Ectodermal cell (in vitro differentiated cells): ENCODE data around the gene FBXL17.

Experiments
- H3K27ac ChIP-seq: 2 replicates; pipeline ENCODE4 v1.7.0; 2013; ENCODE audit warnings: mild to moderate bottlenecking, low read depth, low read length; ENCODE audit not compliant: insufficient read depth, poor library complexity, severe bottlenecking
- H3K27me3 ChIP-seq: 2 replicates; pipeline ENCODE4 v1.7.0; 2013; ENCODE audit warnings: mild to moderate bottlenecking, low read length; ENCODE audit not compliant: insufficient read depth, control insufficient read depth, poor library complexity, severe bottlenecking
- H3K36me3 ChIP-seq: one replicate; pipeline ENCODE4 v1.7.0; 2013; ENCODE audit warnings: low read length; ENCODE audit not compliant: control insufficient read depth, insufficient read depth
- H3K4me1 ChIP-seq: one replicate; pipeline ENCODE4 v1.7.0; 2013; ENCODE audit warnings: low read length; ENCODE audit not compliant: control insufficient read depth, insufficient read depth
- H3K4me3 ChIP-seq: 2 replicates; pipeline ENCODE4 v1.7.0; 2013; ENCODE audit warnings: low read depth, low read length, control low read depth; ENCODE audit not compliant: insufficient read depth
- H3K9me3 ChIP-seq: 2 replicates; pipeline ENCODE4 v1.7.0; 2013; ENCODE audit warnings: mild to moderate bottlenecking, low read length, moderate library complexity; ENCODE audit not compliant: control insufficient read depth
- WGBS, 2 experiments: methylation state at CpG; one replicate each; pipeline ENCODE4 v1.1.7; 2013; ENCODE audit warnings: missing lambda C conversion rate in 2 of 2; 5-methylcytosine and 5-hydroxymethylcytosine counted together

FBXL17 gene

DNA sequence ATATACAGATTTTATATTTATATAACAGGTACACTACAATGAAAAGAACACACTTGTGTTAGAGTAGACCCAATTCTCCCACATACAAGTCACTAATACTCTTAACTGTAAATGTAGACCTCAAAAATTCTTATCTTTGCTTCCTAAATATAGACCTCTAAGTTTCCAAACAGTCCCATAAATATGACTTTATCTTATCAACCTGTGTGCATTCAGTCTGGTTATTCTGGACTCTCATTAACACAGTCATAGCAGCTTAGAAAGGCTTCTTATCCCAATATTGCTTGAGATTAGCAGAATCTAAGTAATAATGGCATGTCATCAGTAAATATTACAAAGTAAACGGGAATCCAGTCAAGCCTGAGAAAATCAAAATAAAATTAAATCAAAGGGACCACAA is 161.1 kb downstream of the FBXL17 start:
- Histone ChIP-seq H3K27ac (no peak overlapping the region), H3K36me3 (no peaks in the 10 kb centered on the region), H3K9me3 (no peaks in the 10 kb centered on the region), H3K4me3 (no peak overlapping the region), H3K27me3 (no peaks in the 10 kb centered on the region), H3K4me1 (no peaks in the 10 kb centered on the region)
- 82 to 100% methylated on average over 1 of the region's 1 CpG for WGBS, 2 experiments

- Histone ChIP-seq H3K27ac (no peak overlapping the region), H3K27me3 (no peaks in the 10 kb centered on the region), H3K4me3 (no peak overlapping the region), H3K9me3 (no peaks in the 10 kb centered on the region), H3K4me1 (no peaks in the 10 kb centered on the region), H3K36me3 (no peaks in the 10 kb centered on the region)
- 86 to 91% methylated on average over 4 of the region's 4 CpGs for WGBS, 2 experiments
Observed at GRCh38 chr5:108216890-108217289, 165.0 kb downstream of the FBXL17 start.

DNA sequence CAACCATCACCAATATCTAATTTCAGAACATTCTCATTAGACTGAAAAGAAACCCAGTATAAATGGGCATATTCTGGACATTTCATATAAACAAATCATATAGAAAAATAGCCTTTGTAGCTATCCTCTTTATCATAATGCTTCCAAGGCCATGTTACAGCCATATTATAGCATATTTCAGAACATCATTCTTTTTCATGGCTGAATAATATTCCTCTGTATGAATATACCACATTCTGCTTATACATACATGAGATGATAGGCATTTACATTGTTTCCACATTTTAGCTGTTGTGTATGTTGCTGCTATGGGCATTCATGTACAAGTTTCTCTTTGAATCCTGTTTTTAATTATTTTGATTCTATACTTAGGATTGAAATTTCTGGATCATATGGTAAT is 167.0 kb downstream of the FBXL17 start:
- no peaks in the 10 kb centered on the region for H3K27me3 ChIP-seq
- H3K27ac ChIP-seq, result no peak overlapping the region
- no peak overlapping the region for H3K4me3 ChIP-seq
- H3K9me3 ChIP-seq, result no peaks in the 10 kb centered on the region
- H3K36me3 ChIP-seq, result no peaks in the 10 kb centered on the region
- no peaks in the 10 kb centered on the region for H3K4me1 ChIP-seq

- 34 to 45% methylated on average over 3 of the region's 3 CpGs for WGBS, 2 experiments
- no peak overlapping the region for H3K4me3 ChIP-seq
- H3K27me3 ChIP-seq, result no peaks in the 10 kb centered on the region
- H3K36me3 ChIP-seq, result no peaks in the 10 kb centered on the region
- H3K4me1 ChIP-seq, result no peaks in the 10 kb centered on the region
- H3K9me3 ChIP-seq, result no peaks in the 10 kb centered on the region
- H3K27ac ChIP-seq, result peak overlapping the region; percentile 50
Observed at GRCh38 chr5:108212775-108213346, 169.0 kb downstream of the FBXL17 start.

GRCh38 chr5:108206707-108207106 is 175.2 kb downstream of the FBXL17 start:
- Histone ChIP-seq H3K4me1 (no peaks in the 10 kb centered on the region), H3K27ac (no peak overlapping the region), H3K27me3 (no peaks in the 10 kb centered on the region), H3K4me3 (no peak overlapping the region), H3K9me3 (no peaks in the 10 kb centered on the region), H3K36me3 (no peaks in the 10 kb centered on the region)
- 92 to 96% methylated on average over 2 of the region's 2 CpGs for WGBS, 2 experiments

DNA sequence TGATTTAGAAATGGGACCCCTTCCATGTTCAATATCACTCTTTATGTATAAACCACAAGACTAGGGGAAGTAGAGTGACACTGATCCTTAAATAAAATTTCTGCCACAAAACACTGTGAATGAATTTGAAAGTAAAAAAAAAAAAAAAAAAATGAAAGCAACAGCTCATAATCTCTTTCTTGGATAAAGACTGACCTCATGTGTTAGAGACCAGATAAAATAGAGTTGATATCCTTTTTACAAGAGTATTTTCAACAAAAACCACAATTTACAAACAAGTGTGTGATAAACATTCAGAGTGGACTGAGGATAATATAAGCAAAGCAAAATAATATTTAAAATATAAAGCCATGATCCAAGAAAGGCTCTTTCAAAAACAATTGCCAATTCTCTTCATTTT is 180.2 kb downstream of the FBXL17 start:
- no peaks in the 10 kb centered on the region for H3K9me3 ChIP-seq
- no peak overlapping the region for H3K27ac ChIP-seq
- no peaks in the 10 kb centered on the region for H3K27me3 ChIP-seq
- no peak overlapping the region for H3K4me3 ChIP-seq
- H3K36me3 ChIP-seq, result no peaks in the 10 kb centered on the region
- no peaks in the 10 kb centered on the region for H3K4me1 ChIP-seq

DNA sequence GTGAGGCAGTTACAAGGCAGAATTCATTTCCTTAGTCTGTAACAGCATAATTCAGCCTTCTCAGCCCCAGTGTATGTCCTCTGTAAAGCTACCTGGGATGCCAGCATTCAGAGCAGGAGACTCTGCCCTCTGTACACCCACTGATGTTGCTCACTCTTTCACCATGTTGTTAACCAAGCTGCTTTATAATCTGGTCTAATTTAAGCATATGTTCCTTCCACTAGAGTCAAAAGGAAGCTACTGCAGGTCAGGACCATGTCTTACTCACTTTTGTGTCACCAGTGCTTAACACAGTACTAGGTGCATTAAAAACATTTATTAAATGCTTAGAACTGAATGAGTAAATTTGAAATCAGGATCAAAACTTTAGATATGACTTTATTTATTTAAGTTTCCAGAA is 185.6 kb downstream of the FBXL17 start:
- H3K27me3 ChIP-seq, result no peaks in the 10 kb centered on the region
- H3K4me3 ChIP-seq, result no peak overlapping the region
- no peak overlapping the region for H3K27ac ChIP-seq
- no peaks in the 10 kb centered on the region for H3K9me3 ChIP-seq
- no peaks in the 10 kb centered on the region for H3K36me3 ChIP-seq
- H3K4me1 ChIP-seq, result no peaks in the 10 kb centered on the region

DNA sequence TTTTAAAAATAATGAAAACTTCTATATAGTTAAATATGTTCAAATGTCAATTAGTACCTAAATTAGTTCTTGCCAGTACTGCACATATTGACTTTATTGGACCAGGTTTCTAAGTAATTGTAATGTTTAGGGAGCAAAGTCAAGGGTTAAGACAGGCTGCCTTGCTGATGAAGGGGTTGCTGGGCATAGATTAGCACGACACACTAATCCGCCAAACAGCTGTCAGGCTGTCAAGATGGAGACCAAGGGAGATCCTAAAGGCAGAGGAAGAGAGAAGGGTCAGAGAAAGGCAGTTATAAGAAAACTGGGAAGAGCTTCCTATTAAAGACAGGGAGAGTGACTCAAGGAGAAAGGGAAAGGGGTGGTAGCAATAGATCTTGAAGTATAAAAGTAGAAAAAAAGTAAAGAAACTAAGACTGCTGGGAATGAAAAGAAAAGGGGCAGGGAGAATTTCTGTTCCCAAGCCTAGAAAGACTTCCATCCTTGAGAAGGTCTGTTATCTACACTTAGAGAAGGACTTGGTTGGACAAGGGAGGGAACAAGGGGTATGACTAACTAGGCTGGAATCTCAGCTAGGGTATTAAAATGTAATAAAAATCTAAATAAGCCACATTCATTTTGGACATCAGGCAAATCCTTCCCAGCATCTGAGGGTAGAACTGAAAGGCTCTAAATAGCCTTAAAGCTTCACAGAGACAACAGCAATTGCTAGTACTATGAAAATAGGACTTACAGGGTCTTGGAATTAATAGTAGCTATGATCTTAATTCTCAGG is 188.7 kb downstream of the FBXL17 start:
- no peak overlapping the region for H3K27ac ChIP-seq
- WGBS, 2 experiments, result 61 to 74% methylated on average over 2 of the region's 2 CpGs

DNA sequence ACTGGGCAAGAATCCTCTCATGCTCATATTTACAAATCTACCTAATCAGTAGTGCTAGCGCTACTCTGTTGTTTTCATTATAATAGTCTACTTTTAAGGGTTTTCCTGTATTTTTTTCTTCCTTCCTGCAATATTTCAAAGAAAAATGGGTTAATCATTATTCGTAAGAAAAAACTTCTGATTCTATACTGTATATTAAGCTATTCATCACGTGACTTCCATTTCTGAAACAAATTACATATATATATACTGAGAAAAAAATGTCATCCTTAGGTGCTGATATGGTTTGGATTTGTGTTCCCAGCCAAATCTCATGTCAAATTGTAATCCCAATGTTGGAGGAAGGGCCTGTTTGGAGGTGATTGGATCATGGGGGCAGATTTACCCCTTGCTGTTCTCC is 197.0 kb downstream of the FBXL17 start:
- no peaks in the 10 kb centered on the region for H3K36me3 ChIP-seq
- no peaks in the 10 kb centered on the region for H3K27me3 ChIP-seq
- 94% methylated on average over 2 of the region's 3 CpGs; no CpG with 5 or more reads in 1 of the 2 experiments for WGBS, 2 experiments
- H3K9me3 ChIP-seq, result no peaks in the 10 kb centered on the region
- H3K4me1 ChIP-seq, result no peaks in the 10 kb centered on the region
- no peak overlapping the region for H3K27ac ChIP-seq
- no peak overlapping the region for H3K4me3 ChIP-seq

More for the DNA sequence above, 188.7 kb downstream of the FBXL17 start:
- Histone ChIP-seq H3K9me3 (no peaks in the 10 kb centered on the region), H3K27me3 (no peaks in the 10 kb centered on the region), H3K36me3 (no peaks in the 10 kb centered on the region), H3K4me1 (no peaks in the 10 kb centered on the region), H3K4me3 (no peak overlapping the region)

- no peaks in the 10 kb centered on the region for H3K27me3 ChIP-seq
- no peak overlapping the region for H3K4me3 ChIP-seq
- no peaks in the 10 kb centered on the region for H3K36me3 ChIP-seq
- WGBS, 2 experiments, result 80% methylated on average over 7 of the region's 7 CpGs
- H3K9me3 ChIP-seq, result no peaks in the 10 kb centered on the region
- H3K4me1 ChIP-seq, result no peaks in the 10 kb centered on the region
- no peak overlapping the region for H3K27ac ChIP-seq
Observed at GRCh38 chr5:108181975-108182374, 199.9 kb downstream of the FBXL17 start.
